ENCODE results near the gene ARHGEF28. TPM values are rescaled to one million over a fixed set of nuclear protein-coding genes. Genes with fewer than 3 reads are reported as not detected.

ARHGEF28 gene
- total and polyA plus RNA-seq, 2 of the 13 experiments (the other 11 are each of a cell fraction or from before 2014, with no cell fraction given): 17.4 to 34.1 TPM

- TF ChIP-seq NPAS2 (CRISPR knock-in tag; IDR thresholded peaks at IDR 0.05; ENCODE audit: borderline replicate concordance) (no peak), IKZF5 (CRISPR knock-in tag; IDR thresholded peaks at IDR 0.05) (no peak)
Observed at GRCh38 chr5:73935719-73936118, 309.7 kb downstream of the ARHGEF28 start (continued).

DNA sequence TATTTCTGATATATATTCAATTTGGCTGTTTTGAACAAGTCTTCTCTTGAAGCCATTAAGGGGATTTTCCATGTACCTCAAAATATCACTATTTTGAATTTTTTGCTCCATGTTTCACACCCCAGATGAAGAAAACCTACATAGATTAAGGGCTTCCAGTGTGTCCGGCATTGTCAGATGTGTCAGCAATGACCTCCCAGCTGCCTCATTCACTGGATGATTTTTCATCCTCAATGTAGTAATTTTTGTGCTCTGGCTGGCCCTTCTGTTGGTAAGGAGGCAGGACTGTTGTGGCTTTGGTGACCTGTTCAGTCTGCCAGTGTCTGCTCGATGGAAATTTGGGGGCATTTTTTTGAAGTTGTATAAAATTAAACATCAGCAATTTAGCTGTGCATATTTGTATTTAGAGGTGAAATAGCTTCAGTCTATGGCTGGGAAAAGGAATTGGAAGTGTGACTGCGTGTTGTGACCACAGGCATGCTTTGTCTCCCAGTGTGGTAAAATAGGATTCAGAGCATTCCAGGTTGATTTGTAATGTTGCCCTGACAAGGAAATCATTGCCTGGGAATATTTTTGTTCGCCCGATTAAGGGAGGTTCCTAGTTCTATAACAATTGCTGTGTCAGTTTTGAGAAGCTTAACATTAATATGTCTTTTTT, 312.4 kb downstream of the ARHGEF28 start:
- Histone ChIP-seq H3K4me3 (replicated peaks in 1 of 3; ENCODE audit: insufficient read depth in 1 of 3, low read depth in 2 of 3, low read length in 3 of 3) (no peak overlapping the region), H3K27ac (ENCODE audit: extremely low read length, insufficient read depth, low read length) (no peak overlapping the region), H2AFZ (ENCODE audit: low read length) (no peak overlapping the region), H3K27me3 (ENCODE audit: control insufficient read depth in 1 of 2, insufficient read depth in 2 of 2, low read length in 2 of 2) (no peaks in the 10 kb centered on the region), H3K79me2 (ENCODE audit: insufficient read depth, low read length) (no peaks in the 10 kb centered on the region), H3K9ac (ENCODE audit: insufficient read depth, low read depth, low read length) (no peak overlapping the region), H3K9me3 (ENCODE audit: low read length) (no peaks in the 10 kb centered on the region), H3K4me1 (ENCODE audit: insufficient read depth, low read length) (peaks cover 6% of the 10 kb centered on the region; the same call in 1 of the 2 replicates), H4K20me1 (ENCODE audit: insufficient read depth, low read length) (no peaks in the 10 kb centered on the region), H3K4me2 (ENCODE audit: low read depth, low read length) (no peak overlapping the region), H3K36me3 (replicated peaks in 1 of 2; ENCODE audit: control insufficient read depth in 1 of 2, insufficient read depth in 2 of 2, low read length in 2 of 2) (peaks cover 2 to 24% of the 10 kb centered on the region in 2 experiments; a peak in 2 of 5 replicates)
- no peak for DNase-seq (ENCODE audit: low spot score)
- WGBS (ENCODE audit: low lambda C conversion rate): 98% methylated on average over 5 of the region's 5 CpGs
- intact Hi-C loops (cut with micrococcal nuclease; ENCODE audit: unreplicated experiment) (no loop called here), in situ Hi-C loops (cut with HindIII; ENCODE audit: extremely low pct_ligation_motif_present, low pct_unique_long_range_greater_than_20kb) (no loop called here)
- no TSS peak for BruUV-seq (replicated peaks)
- ATAC-seq: no peak
- CTCF ChIA-PET (ENCODE audit: low intra/inter-chr PET ratio, low total read pairs): no interaction called here
- POLR2A ChIA-PET: no interaction called here
- no peak for FAIRE-seq
- TF ChIP-seq USF2 (IDR thresholded peaks at IDR 0.05; ENCODE audit: low read depth, low read length) (no peak), USF2 (CRISPR knock-in tag; IDR thresholded peaks at IDR 0.05; ENCODE audit: borderline replicate concordance) (no peak), ISX (CRISPR knock-in tag; conservative IDR thresholded peaks at IDR 0.05) (no peak), TEAD2 (CRISPR knock-in tag; IDR thresholded peaks at IDR 0.05) (no peak), ERF (CRISPR knock-in tag; IDR thresholded peaks at IDR 0.05) (no peak), ZGPAT (CRISPR knock-in tag; IDR thresholded peaks at IDR 0.05) (no peak), ZNF615 (CRISPR knock-in tag; IDR thresholded peaks at IDR 0.05; ENCODE audit: borderline replicate concordance) (no peak), ELF3 (CRISPR knock-in tag; IDR thresholded peaks at IDR 0.05) (no peak), KAT7 (CRISPR knock-in tag; IDR thresholded peaks at IDR 0.05; ENCODE audit: borderline replicate concordance) (no peak), FOXP1 (IDR thresholded peaks at IDR 0.05) (no peak), FOXP1 (CRISPR knock-in tag; IDR thresholded peaks at IDR 0.05) (no peak), HIC2 (CRISPR knock-in tag; IDR thresholded peaks at IDR 0.05; ENCODE audit: low read depth) (no peak), NPAS2 (CRISPR knock-in tag; IDR thresholded peaks at IDR 0.05; ENCODE audit: borderline replicate concordance) (no peak), ZNF382 (CRISPR knock-in tag; IDR thresholded peaks at IDR 0.05; ENCODE audit: borderline replicate concordance) (no peak)
- TF ChIP-seq, protein P1, sequence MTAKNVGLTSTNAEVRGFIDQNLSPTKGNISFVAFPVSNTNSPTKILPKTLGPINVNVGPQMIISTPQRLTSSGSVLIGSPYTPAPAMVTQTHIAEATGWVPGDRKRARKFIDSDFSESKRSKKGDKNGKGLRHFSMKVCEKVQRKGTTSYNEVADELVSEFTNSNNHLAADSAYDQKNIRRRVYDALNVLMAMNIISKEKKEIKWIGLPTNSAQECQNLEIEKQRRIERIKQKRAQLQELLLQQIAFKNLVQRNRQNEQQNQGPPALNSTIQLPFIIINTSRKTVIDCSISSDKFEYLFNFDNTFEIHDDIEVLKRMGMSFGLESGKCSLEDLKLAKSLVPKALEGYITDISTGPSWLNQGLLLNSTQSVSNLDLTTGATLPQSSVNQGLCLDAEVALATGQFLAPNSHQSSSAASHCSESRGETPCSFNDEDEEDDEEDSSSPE (CRISPR knock-in tag; IDR thresholded peaks at IDR 0.05): no peak
